CMK (cell line): ENCODE results near the gene PRR9.
"Not testable (repeated sequence)": the region's sequence is repeated elsewhere in the genome, so short reads cannot be mapped to it uniquely, and the experiment has no call there.

ENCODE experiments used
- DNase-seq: peaks from one replicate; pipeline ENCODE4 v3.0.0-alpha.2; 2010; ENCODE audit warnings: low read depth

PRR9 gene, protein sequence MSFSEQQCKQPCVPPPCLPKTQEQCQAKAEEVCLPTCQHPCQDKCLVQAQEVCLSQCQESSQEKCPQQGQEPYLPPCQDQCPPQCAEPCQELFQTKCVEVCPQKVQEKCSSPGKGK

DNA sequence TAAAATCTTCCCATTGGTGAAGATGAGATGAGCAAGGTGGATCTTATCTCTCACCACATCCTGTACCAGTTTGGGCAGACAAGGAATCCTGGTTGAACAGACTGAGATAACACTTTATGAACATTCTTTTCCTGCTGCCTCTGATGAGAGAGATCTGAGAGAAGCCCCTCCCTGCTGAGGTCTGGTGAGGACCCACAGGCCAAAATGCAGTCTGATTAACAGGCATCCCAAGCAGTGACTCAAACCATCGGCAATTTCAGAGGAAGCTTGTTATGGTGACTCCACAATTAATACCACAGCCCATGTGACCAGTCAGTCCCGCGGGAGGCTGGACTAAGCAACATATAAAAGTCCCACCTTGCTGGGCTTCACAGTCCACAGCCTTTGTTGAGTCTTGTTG lies at the start of gene PRR9:
Gene PRR9, plus strand, starts transcription at position 373 of the 400 bp plus-strand sequence. CDS start 561 bp downstream, outside the sequence.
- peak; percentile 57 for DNase-seq

DNA sequence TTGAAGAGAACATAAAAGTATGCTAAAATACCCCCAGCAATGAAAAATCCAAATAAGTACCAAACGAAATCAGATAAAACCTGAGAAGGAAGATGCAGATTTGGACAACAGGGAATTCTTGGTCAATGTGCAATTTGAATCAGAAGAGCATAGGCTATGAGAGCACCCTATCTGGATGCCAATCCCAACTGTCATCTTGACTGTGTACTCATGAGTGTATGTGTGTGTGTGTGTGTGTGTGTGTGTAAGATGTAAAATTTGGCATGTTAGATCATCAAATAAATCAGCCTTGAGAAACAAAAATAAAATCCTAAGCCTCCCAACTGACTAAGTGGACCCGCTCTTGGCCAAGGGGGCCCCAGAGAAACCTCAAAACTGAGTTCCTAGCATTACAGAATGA lies 48.7 kb upstream of the PRR9 start:
- no peak for DNase-seq

DNA sequence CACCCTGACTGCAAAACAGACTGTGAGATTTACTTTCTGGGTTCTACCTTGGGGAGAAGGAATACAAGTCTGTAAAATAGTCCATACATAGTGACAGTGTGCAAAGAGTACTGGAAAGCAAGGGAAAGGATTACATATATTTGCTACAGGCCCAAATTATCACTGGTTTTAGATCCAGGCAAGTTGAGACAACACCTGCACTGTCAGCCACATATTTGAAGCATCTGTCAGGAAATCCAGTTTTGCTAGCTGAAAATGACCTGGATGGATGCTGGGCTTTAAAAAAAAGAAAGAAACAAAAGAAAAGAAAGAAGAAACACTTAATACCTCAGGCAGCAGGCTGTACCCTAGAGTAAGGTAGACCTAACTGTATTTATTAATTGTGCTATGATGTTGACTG lies 42.8 kb upstream of the PRR9 start:
- no peak for DNase-seq

DNA sequence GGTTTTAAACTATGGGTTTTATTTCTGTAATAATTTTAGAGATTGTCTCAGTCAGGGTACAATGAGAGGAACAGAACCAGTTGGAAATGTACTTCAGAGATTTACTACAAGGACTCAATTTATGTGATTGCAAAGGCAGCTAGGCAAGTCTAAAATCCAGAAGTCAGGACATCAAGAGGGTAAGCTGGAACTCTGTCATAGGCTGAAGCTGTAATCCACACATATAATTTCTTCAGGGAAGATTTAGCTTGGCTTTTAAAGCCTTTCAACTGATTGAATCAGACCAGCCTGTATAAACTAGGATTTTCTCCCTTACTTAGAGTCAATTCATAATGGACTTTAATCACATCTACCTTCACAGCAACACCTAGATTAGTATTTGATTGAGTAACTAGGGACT lies 38.5 kb upstream of the PRR9 start:
- no peak for DNase-seq

DNA sequence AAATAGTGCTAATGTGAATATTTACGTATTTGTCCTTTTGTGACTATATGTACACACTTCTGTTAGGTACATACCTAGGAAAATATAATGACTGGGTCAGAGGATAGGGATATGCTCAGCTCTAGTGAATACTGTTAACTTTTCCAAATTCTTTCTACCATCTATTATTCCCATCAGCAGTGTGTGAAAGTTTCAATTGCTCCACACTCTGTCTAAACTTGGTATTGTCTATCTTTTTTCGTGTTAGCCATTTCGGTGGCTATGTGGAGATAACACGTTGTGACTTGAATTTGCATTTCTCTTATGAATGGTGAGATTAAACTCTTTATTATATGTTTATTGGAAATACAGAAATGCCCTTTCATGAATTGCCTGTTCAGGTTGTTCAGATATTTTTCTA lies 36.8 kb upstream of the PRR9 start:
- DNase-seq = no peak

DNA sequence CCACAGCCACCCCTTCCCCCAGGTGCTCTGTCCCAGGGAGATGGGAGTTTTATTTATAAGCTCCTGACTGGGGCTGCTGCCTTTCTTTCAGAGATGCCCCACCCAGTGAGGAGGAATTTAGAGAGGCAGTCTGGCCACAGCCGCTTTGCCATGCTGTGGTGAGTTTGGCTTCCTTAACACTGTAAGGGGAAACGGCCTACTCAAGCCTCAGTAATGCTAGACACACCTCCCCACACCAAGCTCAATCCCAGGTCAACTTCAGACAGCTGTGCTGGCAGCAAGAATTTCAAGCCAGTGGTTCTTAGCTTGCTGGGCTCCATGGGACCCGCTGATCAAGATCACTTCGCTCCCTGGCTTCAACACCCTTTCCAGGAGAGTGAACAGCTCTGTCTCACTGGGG lies 29.1 kb upstream of the PRR9 start:
- not testable (repeated sequence) for DNase-seq

DNA sequence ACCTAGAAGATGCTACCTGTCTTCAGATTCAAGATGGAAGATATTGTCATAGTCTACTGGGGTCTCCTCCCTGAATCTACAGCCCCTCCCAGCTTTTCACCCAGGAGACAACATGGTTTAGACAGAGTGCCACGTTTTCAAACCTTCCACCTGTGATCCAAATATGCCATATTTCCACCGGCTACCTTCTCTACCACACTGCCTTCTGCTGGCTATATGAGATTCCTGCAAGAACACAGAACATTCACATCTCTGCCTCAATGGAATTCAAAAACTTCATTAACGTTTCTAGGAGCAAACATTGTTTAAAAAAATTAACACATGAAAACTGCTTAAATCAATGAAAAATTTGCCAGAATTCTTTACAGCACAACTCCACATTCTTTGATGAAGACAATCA lies 27.0 kb upstream of the PRR9 start:
- DNase-seq = no peak

DNA sequence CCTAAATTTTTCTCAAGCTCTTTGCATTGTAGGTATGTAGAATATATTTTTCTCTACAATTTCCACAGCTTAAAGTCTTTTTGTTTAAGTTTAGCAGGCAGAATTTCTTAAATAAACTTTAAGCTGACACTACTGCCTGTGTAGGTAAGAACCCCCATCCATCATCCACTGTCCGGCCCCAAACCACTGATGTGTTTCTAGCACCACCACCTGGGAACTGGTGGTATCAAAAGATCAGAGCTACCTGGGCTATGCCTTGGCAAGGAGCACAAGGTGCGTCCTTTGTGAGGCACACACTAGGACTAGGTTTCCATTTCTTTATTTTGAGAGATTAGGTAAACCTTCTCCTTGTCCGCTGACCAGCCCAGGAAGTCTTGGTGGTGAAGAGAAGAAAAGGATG lies 24.7 kb upstream of the PRR9 start:
- DNase-seq = no peak

DNA sequence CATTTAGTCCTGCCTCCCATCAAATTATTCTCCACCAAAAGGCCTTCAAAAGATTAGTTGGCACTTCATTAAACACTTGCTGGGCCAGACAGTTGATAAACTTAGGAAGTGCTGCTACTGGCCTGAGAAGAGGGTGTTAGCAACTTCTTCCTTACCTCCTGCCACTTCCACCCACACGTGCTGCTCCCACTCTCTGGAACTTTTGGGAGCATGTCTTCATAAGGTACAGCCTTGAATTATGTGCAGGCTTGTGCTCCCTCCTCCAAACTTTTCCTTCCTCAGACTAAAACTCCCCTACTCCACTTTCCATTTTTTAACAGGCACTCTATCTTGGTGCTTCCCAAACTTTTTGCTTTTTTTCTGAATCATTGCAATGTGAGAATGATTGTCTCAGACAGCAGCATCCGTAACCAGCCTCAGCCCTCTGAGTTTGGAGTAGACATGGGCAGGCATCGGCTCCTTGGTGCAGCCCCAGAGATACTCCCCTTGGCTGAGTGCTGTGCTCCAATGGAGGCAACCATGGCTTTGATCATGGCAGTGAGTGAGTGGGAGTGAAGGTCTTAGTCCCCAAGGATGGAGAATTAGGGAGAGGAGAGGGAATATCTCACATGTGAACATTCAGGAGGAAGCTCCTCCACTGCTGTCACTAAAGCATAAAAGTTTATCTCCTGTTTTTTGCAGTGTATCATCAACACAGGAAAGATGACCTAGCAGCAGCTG lies 22.9 kb upstream of the PRR9 start:
- DNase-seq = no peak

DNA sequence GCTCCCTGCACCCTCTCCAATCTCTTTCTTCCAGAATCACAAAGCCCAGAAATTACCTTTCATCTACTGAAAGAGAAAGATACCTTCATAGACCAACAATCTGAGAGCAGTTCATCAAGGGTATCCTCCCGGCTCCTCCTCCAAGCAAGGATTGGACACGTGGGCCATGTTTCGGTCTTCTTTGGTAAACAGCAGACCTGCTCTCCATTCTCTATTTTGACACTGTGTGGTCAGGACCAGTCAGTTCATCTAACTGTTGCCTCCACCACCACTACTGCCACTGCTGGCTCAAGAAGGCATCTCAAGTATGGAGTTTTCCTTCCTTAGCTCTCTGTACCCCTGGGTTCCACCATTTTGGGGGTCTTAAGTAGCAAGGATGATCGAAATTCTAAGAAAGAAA lies 22.2 kb upstream of the PRR9 start:
- no peak for DNase-seq

DNA sequence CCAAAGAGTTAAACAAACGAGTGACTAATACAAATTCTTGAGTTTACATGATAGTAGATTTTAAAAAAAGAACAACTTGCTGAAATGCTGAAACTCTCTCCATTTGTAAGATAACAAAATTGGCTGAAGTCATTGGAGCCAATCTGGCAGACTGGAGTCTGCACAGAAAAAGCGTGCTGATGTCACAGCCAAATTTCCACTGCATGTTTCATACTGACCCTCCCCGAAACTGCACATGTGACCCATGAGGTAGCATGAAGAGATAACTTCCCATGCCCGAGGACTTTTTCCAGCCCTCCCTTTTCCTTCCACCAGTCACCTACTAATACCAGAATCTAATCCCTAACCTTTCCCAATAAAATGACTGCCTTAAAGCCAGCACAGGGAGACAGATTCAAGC lies 15.4 kb upstream of the PRR9 start:
- no peak for DNase-seq

DNA sequence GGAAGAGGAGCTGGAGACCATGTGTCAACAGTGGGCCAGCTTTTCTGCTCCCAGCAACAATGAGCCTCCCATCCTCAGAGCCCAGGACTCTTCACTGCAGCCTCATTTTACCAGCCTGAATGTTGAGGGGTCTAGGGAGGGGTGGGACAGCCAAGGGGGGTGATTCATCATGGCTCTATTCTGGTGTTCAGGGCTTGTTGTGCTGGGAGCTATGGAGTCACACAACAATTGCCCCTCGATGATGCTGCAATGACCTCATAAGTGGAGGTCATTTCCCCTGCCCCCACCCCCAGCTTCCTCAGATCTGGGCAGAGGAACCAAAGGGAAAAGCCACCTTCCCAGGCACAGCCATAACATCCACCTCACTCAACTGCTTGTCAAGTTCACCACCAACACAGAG lies 14.3 kb upstream of the PRR9 start, which contains the start of gene LELP1:
Gene LELP1, plus strand, starts transcription at position 301 of the 400 bp plus-strand sequence. CDS start 1,278 bp downstream, outside the sequence.
- no peak for DNase-seq

DNA sequence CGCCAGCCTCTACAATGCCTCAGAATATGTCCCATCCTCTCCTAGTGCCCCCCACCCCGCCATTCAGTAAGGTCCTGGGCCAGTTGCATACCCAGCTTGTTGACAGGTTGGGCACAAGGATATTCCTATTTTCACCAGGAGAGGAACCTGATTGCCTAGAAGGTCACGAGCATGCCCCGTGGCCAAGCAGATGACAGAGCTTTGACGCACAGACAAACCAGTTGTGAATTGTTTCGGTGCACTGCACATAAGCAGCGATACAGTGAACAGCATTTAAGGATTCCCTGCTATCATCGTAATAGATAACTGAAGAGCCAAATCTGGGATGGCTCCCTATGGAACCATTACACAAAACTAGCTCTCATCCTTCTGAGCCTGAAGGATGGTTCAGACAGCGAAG lies 10.8 kb upstream of the PRR9 start:
- no peak for DNase-seq

DNA sequence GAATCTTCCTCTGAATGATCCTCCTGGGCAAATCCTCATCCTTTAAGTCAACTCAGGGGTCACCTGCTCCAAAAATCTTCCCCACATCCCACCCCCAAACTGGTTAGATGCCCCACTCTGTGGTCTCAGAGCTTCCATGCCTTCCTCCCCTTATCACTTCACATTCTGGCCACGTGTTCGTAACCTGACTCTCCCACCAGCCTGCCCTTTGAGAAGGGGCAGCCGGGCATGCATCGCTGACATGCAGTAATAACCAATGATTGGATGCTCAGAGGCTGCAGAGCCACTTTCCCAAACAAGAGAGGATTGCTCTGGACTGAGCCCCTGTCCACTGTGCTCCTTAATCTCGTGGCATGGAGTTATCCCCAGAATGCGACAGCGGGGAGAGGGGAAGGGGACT lies 7.2 kb upstream of the PRR9 start:
- no peak for DNase-seq

DNA sequence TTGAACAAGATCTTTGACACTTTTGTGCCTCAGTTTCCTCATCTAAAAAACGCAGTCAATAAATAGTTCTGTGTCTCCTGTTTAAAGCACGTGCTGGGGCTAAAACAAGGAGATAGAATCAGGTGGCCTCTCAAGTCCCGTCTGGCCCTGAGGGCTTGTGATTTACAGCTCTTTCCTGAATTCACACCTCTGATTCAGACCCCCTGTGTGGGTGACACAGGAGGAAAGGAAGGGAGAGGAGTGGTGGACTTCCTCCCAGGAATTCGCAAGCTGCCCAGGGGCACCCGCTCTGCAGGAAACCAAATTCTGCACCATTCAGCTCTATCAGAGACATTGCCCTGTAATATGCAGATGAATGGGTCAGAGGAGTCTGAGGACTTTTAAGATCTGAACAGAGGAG lies 5.2 kb upstream of the PRR9 start:
- DNase-seq = no peak

DNA sequence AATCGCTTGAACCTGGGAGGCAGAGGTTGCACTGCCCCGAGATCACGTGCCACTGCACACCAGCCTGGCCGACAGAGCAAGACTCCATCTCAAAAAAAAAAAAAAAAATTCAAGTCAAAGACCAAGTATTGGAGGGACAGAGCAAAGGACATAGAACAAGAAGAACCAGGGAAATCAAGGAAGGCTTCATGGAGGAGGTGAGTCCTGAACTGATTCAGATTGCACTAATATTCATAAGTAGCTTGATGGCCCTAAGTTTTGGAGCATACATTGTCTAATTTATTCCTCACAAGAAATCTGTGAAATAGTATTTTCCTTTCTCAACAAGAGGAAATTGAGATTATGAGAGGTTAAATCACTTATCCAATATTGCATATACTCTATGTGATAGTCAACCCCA lies 3.9 kb upstream of the PRR9 start:
- DNase-seq = no peak

DNA sequence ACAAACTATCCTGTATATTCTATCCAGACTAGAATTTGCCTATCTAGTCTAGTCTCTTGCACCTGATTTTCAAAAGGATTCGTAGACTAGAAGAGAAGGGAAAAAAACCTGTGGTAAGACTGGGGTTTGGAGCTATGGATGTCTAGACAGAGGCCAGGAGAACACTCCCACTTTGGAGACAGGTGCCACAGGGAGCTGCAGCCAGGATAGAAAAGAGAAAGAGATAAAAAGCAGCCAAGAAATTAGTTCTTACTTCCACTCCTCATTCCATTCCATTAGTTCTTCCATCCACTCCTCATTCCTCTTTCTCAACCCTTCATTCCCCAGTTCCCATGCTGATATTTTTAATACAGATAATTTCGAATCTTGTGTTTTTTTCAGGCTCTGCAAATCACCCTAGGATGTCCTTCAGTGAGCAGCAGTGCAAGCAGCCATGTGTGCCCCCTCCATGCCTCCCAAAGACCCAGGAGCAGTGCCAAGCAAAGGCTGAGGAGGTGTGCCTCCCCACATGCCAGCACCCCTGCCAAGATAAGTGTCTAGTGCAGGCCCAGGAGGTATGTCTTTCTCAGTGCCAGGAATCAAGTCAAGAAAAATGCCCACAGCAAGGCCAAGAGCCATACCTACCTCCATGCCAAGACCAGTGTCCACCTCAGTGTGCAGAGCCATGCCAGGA lies 496 bp downstream of the PRR9 start:
- no peak for DNase-seq

DNA sequence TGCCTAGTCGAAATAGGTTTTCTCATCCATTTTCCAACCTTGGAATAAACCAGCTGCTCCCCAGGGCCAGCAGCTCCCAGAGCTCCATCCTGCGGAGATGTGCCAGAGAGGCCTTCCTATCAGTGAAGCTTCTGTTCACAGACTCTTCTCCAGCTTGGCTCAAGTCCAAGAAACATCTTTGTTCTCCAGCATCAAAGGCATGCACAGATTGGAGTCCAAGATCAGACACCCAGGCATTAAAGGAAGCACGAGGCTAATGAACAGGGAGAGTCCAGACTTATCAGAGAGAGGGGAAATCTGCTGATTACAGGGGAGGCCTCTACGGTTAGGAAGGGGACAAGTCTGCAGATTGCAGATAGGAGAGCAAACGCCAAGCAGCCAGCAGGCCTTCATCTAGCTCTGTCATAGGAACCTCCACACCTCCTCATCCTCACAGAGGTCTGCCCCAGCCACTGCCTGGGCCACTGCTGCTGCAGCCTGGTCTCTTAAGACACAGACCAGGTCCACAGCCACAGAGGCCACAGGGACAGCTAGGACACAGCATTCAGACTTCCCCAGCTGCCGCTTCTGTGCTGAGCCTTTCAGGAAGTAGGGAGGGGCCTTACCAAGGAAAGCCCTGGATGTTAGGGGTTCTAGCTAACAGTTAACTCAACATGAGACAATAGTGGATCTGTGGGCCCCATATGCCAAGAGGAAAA lies 3.4 kb downstream of the PRR9 start:
- peak; percentile 74 for DNase-seq

DNA sequence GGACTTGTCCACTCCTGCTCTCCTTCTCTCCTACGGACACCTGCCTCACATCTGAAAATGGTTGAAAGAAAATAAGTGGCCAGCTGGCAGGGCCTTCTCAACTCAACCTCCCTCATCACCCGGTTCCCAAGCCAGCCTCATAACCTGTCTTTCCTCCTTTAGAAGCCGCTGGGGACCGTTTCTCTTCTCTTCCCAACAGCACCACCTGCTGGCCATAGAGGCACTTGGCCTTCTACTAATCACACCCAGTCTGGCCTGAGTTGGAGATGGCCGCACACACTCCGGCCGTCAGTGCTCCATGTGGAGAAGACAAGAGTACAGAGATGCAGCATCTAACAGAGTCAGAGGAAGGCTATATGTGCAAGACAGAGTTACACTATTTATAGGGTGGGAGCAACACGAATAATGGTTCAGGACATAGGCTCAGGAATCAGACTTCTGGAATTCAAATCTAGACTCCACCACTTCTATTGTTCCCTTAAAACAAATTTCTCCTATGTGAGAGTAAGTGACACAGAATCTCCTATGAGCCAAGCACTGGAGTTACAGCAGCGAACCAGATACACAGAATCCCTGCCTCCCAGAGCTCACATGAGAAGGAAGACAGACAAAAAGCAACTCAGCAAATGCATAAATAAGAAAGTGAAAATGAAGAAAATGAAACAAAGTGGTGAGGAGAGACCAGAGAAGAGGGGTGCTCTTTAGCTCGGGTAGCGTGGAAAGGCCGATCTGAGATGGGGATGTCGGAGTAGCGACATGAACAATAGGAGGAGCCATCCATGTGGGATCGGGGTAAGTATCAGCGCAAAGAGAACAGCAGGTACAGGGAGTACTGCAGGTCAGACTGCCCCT lies 5.9 kb downstream of the PRR9 start:
- DNase-seq = not testable (repeated sequence)

DNA sequence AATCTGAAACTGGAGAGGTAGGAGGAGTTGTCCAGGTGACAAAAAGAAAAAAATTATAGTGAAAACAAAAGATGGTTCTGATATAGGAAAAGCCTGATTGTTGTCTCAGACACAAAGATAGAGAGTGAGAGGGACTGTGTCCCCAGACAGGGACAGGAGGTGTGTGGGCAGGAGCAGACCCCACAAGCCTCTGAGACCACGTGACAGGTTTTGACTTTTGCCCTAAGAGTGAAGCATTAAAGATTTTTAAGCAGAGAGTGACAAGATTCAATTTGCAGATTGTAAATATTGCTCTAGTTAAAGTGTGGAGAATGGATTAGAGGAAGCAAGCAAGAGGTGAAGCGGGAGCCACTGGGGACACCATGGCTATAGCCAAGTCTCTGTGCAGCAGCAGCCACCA lies 10.4 kb downstream of the PRR9 start:
- no peak for DNase-seq

DNA sequence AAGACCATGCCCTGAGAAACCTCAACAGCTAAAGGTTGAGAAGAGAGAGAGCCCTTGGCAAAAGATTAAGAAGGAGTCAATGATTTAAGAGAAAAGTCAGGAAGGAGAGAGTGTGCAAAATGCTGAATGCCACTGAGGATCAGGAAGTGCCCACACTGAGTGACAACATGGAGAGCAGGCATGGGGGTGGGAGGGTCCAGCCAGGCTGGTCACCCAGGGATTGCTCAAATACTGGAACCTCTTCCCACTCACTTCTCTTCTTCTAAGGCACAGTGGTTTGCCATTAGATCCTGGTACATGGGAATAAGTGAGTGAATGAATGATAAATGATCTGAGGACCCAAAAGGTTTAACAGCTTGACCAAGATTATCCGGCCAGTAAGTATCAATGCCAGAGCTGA lies 11.1 kb downstream of the PRR9 start:
- DNase-seq = no peak
